Measurements from ENCODE around the gene RCAN3.

The RCAN3 gene

GRCh38 chr1:24555591-24556413 lies 53.2 kb downstream of the RCAN3 start, which contains the start of gene NCMAP:
NCMAP (plus strand) TSS chr1:24556087; CDS start chr1:24595431, 39,344 bp downstream.
- no peak for DNase-seq (ENCODE audit: low read depth)

GRCh38 chr1:24556414-24556795 lies 53.8 kb downstream of the RCAN3 start:
- DNase-seq (ENCODE audit: low read depth), result no peak
- no peak overlapping the region for H3K4me3 ChIP-seq (ENCODE audit: control insufficient read depth, low read depth, low read length)
- no peak for TF ChIP-seq CTCF (conservative IDR thresholded peaks at IDR 0.05; ENCODE audit: control insufficient read depth, insufficient read depth, low read depth, low read length)

More at GRCh38 chr1:24555591-24556413, 53.2 kb downstream of the RCAN3 start, which contains the start of gene NCMAP:
- no peak for TF ChIP-seq CTCF (conservative IDR thresholded peaks at IDR 0.05; ENCODE audit: control insufficient read depth, insufficient read depth, low read depth, low read length)
- H3K4me3 ChIP-seq (ENCODE audit: control insufficient read depth, low read depth, low read length), result no peak within 1 kb of the TSS

GRCh38 chr1:24557220-24557619 lies 54.6 kb downstream of the RCAN3 start:
- no peak for DNase-seq (ENCODE audit: low read depth)
- no peak overlapping the region for H3K4me3 ChIP-seq (ENCODE audit: control insufficient read depth, low read depth, low read length)
- TF ChIP-seq CTCF (conservative IDR thresholded peaks at IDR 0.05; ENCODE audit: control insufficient read depth, insufficient read depth, low read depth, low read length), result no peak

- H3K4me3 ChIP-seq (ENCODE audit: control insufficient read depth, low read depth, low read length), result no peak overlapping the region
- TF ChIP-seq CTCF (conservative IDR thresholded peaks at IDR 0.05; ENCODE audit: control insufficient read depth, insufficient read depth, low read depth, low read length), result no peak
- DNase-seq (ENCODE audit: low read depth), result no peak
These were observed 55.1 kb downstream of the RCAN3 start for GRCh38 chr1:24557711-24558131.

- DNase-seq (ENCODE audit: low read depth), result no peak
- no peak for TF ChIP-seq CTCF (conservative IDR thresholded peaks at IDR 0.05; ENCODE audit: control insufficient read depth, insufficient read depth, low read depth, low read length)
- H3K4me3 ChIP-seq (ENCODE audit: control insufficient read depth, low read depth, low read length), result no peak overlapping the region
These were observed 55.8 kb downstream of the RCAN3 start for GRCh38 chr1:24558455-24558854.

- DNase-seq (ENCODE audit: low read depth), result peak; percentile 74
- no peak for TF ChIP-seq CTCF (conservative IDR thresholded peaks at IDR 0.05; ENCODE audit: control insufficient read depth, insufficient read depth, low read depth, low read length)
- no peak overlapping the region for H3K4me3 ChIP-seq (ENCODE audit: control insufficient read depth, low read depth, low read length)
These were observed 56.5 kb downstream of the RCAN3 start for GRCh38 chr1:24558902-24559791.
